ENCODE measurements around the gene GRK4. TPM values are rescaled to one million over a fixed set of nuclear protein-coding genes. Genes with fewer than 3 reads are reported as not detected.

Gene GRK4
- total RNA-seq, 1 donor from 2014 or later, result 1.9 TPM

DNA sequence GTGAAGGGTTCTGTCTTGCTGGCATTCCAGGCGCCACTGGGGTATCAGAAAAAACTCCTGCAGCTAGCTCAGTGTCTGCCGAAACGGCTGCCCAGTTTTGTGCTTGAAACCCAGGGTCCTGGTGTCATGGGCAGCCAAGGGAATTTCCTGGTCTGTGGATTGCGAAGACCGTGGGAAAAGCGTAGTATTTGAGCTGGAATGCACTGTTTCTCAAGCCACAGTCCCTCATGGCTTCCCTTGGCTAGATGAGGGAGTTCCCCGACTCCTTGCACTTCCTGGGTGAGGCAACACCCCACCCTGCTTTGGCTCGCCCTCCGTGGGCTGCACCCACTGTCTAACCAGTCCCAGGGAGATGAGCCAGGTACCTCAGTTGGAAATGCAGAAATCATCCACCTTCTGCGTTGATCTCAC, 40.2 kb upstream of the GRK4 start:
- no peak overlapping the region for H3K4me3 ChIP-seq
- H3K27ac ChIP-seq, result no peak overlapping the region
- peak in 1 of 2 donors; percentile 47 for DNase-seq (ENCODE audit: low spot score in 2 of 2)
- H3K4me1 ChIP-seq, result no peaks in the 10 kb centered on the region
- intact Hi-C loops (cut with DNase I), result no loop called here
- no peaks in the 10 kb centered on the region for H3K27me3 ChIP-seq
- TF ChIP-seq, protein P1, sequence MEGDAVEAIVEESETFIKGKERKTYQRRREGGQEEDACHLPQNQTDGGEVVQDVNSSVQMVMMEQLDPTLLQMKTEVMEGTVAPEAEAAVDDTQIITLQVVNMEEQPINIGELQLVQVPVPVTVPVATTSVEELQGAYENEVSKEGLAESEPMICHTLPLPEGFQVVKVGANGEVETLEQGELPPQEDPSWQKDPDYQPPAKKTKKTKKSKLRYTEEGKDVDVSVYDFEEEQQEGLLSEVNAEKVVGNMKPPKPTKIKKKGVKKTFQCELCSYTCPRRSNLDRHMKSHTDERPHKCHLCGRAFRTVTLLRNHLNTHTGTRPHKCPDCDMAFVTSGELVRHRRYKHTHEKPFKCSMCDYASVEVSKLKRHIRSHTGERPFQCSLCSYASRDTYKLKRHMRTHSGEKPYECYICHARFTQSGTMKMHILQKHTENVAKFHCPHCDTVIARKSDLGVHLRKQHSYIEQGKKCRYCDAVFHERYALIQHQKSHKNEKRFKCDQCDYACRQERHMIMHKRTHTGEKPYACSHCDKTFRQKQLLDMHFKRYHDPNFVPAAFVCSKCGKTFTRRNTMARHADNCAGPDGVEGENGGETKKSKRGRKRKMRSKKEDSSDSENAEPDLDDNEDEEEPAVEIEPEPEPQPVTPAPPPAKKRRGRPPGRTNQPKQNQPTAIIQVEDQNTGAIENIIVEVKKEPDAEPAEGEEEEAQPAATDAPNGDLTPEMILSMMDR (IDR thresholded peaks at IDR 0.05), result no peak
- peaks cover 45 to 71% of the 10 kb centered on the region in 2 donors for H3K36me3 ChIP-seq
- H3K9me3 ChIP-seq, result no peaks in the 10 kb centered on the region

DNA sequence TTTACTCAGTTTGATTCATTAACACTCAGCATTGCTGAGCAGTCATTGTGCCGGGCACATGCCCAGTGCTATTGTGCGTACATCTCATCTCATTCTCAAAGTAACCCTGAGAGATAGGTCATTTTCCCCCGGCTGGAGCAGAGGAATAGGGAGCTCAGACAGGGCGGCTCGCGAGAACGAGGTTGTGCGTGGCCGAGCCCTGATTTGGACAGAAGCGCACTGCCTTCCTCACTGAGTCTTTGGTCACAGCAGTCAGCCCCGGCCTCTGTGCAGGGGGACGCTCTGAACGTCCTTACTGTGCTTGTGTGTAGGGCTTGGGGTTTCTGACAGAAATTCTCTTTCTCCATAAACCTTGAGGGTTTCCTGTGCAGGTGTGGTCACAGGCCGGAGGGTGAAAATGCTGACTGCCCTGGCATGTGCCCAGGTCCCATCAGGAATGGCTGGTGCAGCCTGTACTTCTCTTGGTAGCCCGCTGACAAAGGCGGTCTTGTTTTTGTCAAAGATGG, 39.6 kb upstream of the GRK4 start:
- intact Hi-C loops (cut with DNase I), result no loop called here

DNA sequence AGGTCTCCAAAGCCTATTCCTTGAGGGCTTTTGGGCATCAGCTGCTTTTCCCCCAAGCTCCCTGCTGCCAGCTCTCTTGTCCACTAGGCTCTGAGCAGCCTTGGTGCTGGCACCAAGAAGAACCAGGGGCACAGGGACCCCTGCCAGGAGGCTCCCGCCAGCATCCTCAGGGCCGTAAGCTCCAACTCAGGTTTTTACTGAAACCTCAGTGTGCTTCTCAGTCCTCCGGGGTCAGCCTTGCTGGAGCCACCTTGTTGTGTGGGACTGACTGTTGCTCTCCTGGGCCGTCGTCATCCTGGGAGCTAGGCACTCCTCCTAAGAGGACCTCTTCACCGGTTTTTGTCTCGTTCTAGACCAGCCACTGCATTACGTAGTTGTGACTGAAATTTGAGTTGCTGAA, 39.1 kb upstream of the GRK4 start:
- H3K27me3 ChIP-seq, result no peaks in the 10 kb centered on the region
- H3K4me1 ChIP-seq, result no peaks in the 10 kb centered on the region
- peak in 1 of 2 donors; percentile 25 for DNase-seq (ENCODE audit: low spot score in 2 of 2)
- no peak overlapping the region for H3K4me3 ChIP-seq
- intact Hi-C loops (cut with DNase I), result no loop called here
- no peaks in the 10 kb centered on the region for H3K9me3 ChIP-seq
- TF ChIP-seq, protein P1 (IDR thresholded peaks at IDR 0.05), result no peak
- no peak overlapping the region for H3K27ac ChIP-seq
- peaks cover 57 to 76% of the 10 kb centered on the region in 2 donors for H3K36me3 ChIP-seq

More for the DNA sequence above, 39.6 kb upstream of the GRK4 start:
- Histone ChIP-seq H3K4me3 (no peak overlapping the region), H3K27ac (no peak overlapping the region), H3K27me3 (no peaks in the 10 kb centered on the region), H3K4me1 (no peaks in the 10 kb centered on the region), H3K9me3 (no peaks in the 10 kb centered on the region), H3K36me3 (peaks cover 51 to 76% of the 10 kb centered on the region in 2 donors)
- TF ChIP-seq, protein P1 (IDR thresholded peaks at IDR 0.05), result no peak
- DNase-seq (ENCODE audit: low spot score in 2 of 2), result peak in 1 of 2 donors; percentile 54

DNA sequence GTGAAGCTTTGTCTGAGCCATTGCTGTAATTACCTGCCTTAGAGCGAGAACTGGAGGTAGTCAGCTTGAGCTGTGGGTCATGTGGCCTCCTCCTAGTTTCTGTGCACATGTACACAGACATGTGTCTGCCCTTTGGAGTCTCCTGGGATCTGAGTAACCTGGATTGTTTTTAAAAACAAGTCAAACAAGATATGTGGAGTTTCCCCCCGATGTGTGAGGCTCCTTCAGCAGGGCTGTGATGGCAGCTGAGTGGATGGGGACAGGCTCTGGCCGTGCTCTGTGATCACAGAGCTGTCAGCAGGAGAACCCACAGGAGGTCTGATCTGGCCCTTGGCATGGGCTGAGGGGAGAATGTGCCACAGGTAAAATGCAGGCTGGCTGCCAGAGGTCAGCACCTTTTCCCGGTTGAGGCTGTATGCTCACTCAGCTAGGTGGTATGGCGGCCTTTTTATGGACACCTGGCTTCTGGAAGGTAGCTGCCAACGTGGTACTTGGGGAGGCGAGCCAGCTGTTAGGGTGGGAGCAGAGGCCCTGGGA, 38.5 kb upstream of the GRK4 start:
- intact Hi-C loops (cut with DNase I), result no loop called here
- H3K4me1 ChIP-seq, result no peaks in the 10 kb centered on the region
- no peak overlapping the region for H3K27ac ChIP-seq
- no peaks in the 10 kb centered on the region for H3K9me3 ChIP-seq
- H3K4me3 ChIP-seq, result no peak overlapping the region
- peak in 1 of 2 donors; percentile 21 for DNase-seq (ENCODE audit: low spot score in 2 of 2)
- no peaks in the 10 kb centered on the region for H3K27me3 ChIP-seq
- TF ChIP-seq, protein P1 (IDR thresholded peaks at IDR 0.05), result no peak
- peaks cover 57 to 75% of the 10 kb centered on the region in 2 donors for H3K36me3 ChIP-seq

DNA sequence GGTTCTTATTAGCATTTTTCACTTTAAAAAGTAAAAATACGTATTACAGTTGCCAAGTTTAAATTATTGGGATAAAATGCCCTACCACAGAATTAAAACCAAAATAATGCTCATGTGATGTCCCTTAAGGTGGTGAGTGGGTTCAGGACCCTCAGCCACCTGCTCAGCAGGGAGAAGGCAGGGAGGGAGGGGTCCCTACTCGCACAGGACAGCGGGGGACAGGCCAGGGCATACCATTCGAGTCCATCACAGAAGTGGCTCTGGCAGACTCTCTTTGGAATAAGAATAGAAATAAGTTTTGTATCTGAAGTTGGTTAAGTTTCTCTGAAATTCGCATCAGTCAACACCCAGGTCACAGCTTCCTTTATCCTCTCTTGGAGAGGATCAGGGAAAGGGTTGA, 37.9 kb upstream of the GRK4 start:
- Histone ChIP-seq H3K4me3 (no peak overlapping the region), H3K36me3 (peaks cover 62 to 81% of the 10 kb centered on the region in 2 donors), H3K4me1 (no peaks in the 10 kb centered on the region), H3K9me3 (no peaks in the 10 kb centered on the region), H3K27me3 (no peaks in the 10 kb centered on the region), H3K27ac (no peak overlapping the region)
- DNase-seq (ENCODE audit: low spot score in 2 of 2), result peak in 1 of 2 donors; percentile 27
- intact Hi-C loops (cut with DNase I), result no loop called here
- TF ChIP-seq, protein P1 (IDR thresholded peaks at IDR 0.05), result no peak
